ENCODE data around the gene ADAMTS15.

GRCh38 chr11:130462931-130463330 lies 14.5 kb downstream of the ADAMTS15 start:
- no peak for TF ChIP-seq POLR2A (IDR thresholded peaks at IDR 0.05)
- TF ChIP-seq CTCF (IDR thresholded peaks at IDR 0.05), result no peak
